HG03196 (cell line): ENCODE results near the gene MLX.
"Not testable (repeated sequence)": the region's sequence is repeated elsewhere in the genome, so short reads cannot be mapped to it uniquely, and the experiment has no call there.

ENCODE experiments used
- ATAC-seq: cut with Tn5 transposase; IDR thresholded peaks from one replicate; pipeline ENCODE4 v1.9.1; 2021; ENCODE audit not compliant: unreplicated experiment

The MLX gene

GRCh38 chr17:42577532-42578281, 10.8 kb downstream of the MLX start, which contains the start of gene PSMC3IP:
Gene PSMC3IP (minus strand): TSS chr17:42577729. CDS start chr17:42577686, 43 bp downstream.
- peak; percentile 73 for ATAC-seq

- ATAC-seq, result peak; percentile 62
Measured at GRCh38 chr17:42578282-42578869, 11.5 kb downstream of the MLX start.

GRCh38 chr17:42579794-42580551, 13.1 kb downstream of the MLX start:
- ATAC-seq, result no peak

- no peak for ATAC-seq
Measured at GRCh38 chr17:42581744-42582270, 14.9 kb downstream of the MLX start.

- no peak for ATAC-seq
Measured at GRCh38 chr17:42584880-42585279, 18.0 kb downstream of the MLX start.

GRCh38 chr17:42585353-42585752, 18.5 kb downstream of the MLX start:
- ATAC-seq, result no peak

- ATAC-seq, result no peak
Measured at GRCh38 chr17:42586514-42587230, 19.8 kb downstream of the MLX start.

GRCh38 chr17:42590886-42591285, 24.0 kb downstream of the MLX start:
- ATAC-seq, result no peak

- ATAC-seq, result no peak
Measured at GRCh38 chr17:42591411-42591810, 24.5 kb downstream of the MLX start.

- ATAC-seq, result no peak
Measured at GRCh38 chr17:42596386-42596785, 29.5 kb downstream of the MLX start.

- ATAC-seq, result no peak
Measured at GRCh38 chr17:42598905-42599304, 32.0 kb downstream of the MLX start.

- no peak for ATAC-seq
Measured at GRCh38 chr17:42603318-42603717, 36.4 kb downstream of the MLX start.

- ATAC-seq, result no peak
Measured at GRCh38 chr17:42607769-42608168, 40.9 kb downstream of the MLX start.

GRCh38 chr17:42608305-42609181, 41.6 kb downstream of the MLX start:
- ATAC-seq, result peak; percentile 31

GRCh38 chr17:42609182-42609813, 42.4 kb downstream of the MLX start, which contains the start of the genes RETREG3 and TUBG1:
Gene RETREG3 (minus strand): TSS chr17:42609374. CDS start chr17:42609324, 50 bp downstream.
Gene TUBG1 (plus strand): TSS chr17:42609683. CDS start chr17:42609738, 55 bp downstream.
- ATAC-seq, result peak; percentile 80

- not testable (repeated sequence) for ATAC-seq
Measured at GRCh38 chr17:42609814-42610801, 43.2 kb downstream of the MLX start.

GRCh38 chr17:42612013-42612412, 45.1 kb downstream of the MLX start:
- ATAC-seq, result no peak

- no peak for ATAC-seq
Measured at GRCh38 chr17:42613699-42614295, 46.9 kb downstream of the MLX start.
